Stimulated activated naive CD8-positive, alpha-beta T cell treated with anti-CD3 and anti-CD28 coated beads, Interleukin-15, amount 100 ng/mL, for 72 hours (primary cell): ENCODE results near the gene EEF1B2.
A peak's percentile ranks its signal among the peaks of the same experiment; 100 is the strongest.
"Not testable (repeated sequence)": the region's sequence is repeated elsewhere in the genome, so short reads cannot be mapped to it uniquely, and the experiment has no call there.

Experiments used
- ATAC-seq: fragments of 150-1000 bp; cut with Tn5 transposase; 2 replicates; pipeline ENCODE4 v1.10.0; 2021; ENCODE audit warnings: mild to moderate bottlenecking, moderate library complexity
- DNase-seq, 2 donors: peaks; one replicate each; pipeline ENCODE4 v3.0.0; 2021 to 2022
- H3K27ac Mint-ChIP-seq, 2 donors: one replicate each; pipeline ENCODE4 v1.8.0; 2022; ENCODE audit warnings: mild to moderate bottlenecking in 2 of 2, mixed read lengths in 2 of 2, moderate library complexity in 2 of 2
- H3K27me3 Mint-ChIP-seq: one replicate; pipeline ENCODE4 v1.8.0; 2022; ENCODE audit warnings: mixed read lengths
- H3K4me1 Mint-ChIP-seq: one replicate; pipeline ENCODE4 v1.8.0; 2022; ENCODE audit warnings: mild to moderate bottlenecking, mixed read lengths
- H3K4me3 Mint-ChIP-seq, 2 donors: one replicate each; pipeline ENCODE4 v1.8.0; 2022; ENCODE audit warnings: mild to moderate bottlenecking in 2 of 2, mixed read lengths in 2 of 2, moderate library complexity in 1 of 2
- H3K9me3 Mint-ChIP-seq, 2 donors: one replicate each; pipeline ENCODE4 v1.8.0; 2022; ENCODE audit warnings: mixed read lengths in 2 of 2

EEF1B2 gene

GRCh38 chr2:206158563-206159345, 941 bp upstream of the EEF1B2 start:
- H3K4me3 Mint-ChIP-seq: peak overlapping the region; percentile 92 to 99
- H3K27me3 Mint-ChIP-seq: no peaks in the 10 kb centered on the region
- H3K9me3 Mint-ChIP-seq: no peaks in the 10 kb centered on the region
- H3K27ac Mint-ChIP-seq: peak overlapping the region; percentile 99
- peaks cover 52% of the 10 kb centered on the region for H3K4me1 Mint-ChIP-seq
- ATAC-seq: peak; percentile 18
- no peak for DNase-seq

GRCh38 chr2:206160125-206160806, 571 bp downstream of the EEF1B2 start:
- no peak for DNase-seq
- Mint-ChIP-seq H3K4me1 (peaks cover 46% of the 10 kb centered on the region), H3K27me3 (no peaks in the 10 kb centered on the region), H3K4me3 (peak overlapping the region; percentile 92 to 99), H3K27ac (peak overlapping the region; percentile 99), H3K9me3 (no peaks in the 10 kb centered on the region)
- ATAC-seq: peak; percentile 73

GRCh38 chr2:206160807-206161179, 1.1 kb downstream of the EEF1B2 start:
- H3K4me1 Mint-ChIP-seq: peaks cover 46% of the 10 kb centered on the region
- H3K4me3 Mint-ChIP-seq: peak overlapping the region; percentile 92 to 99

GRCh38 chr2:206162401-206162800, 2.7 kb downstream of the EEF1B2 start:
- peak overlapping the region; percentile 41 to 92 for H3K4me3 Mint-ChIP-seq
- H3K9me3 Mint-ChIP-seq, ATAC-seq, DNase-seq, H3K27ac Mint-ChIP-seq, H3K27me3 Mint-ChIP-seq: not testable (repeated sequence)
- H3K4me1 Mint-ChIP-seq: peaks cover 39% of the 10 kb centered on the region

More at GRCh38 chr2:206160807-206161179, 1.1 kb downstream of the EEF1B2 start:
- no peak for ATAC-seq
- Mint-ChIP-seq H3K27me3 (no peaks in the 10 kb centered on the region), H3K27ac (peak overlapping the region; percentile 69 to 99), H3K9me3 (no peaks in the 10 kb centered on the region)
- DNase-seq: no peak

GRCh38 chr2:206163251-206163880, 3.7 kb downstream of the EEF1B2 start:
- ATAC-seq: no peak
- no peaks in the 10 kb centered on the region for H3K27me3 Mint-ChIP-seq
- peak overlapping the region; percentile 41 to 92 for H3K4me3 Mint-ChIP-seq
- DNase-seq: no peak
- H3K27ac Mint-ChIP-seq: peak overlapping the region in 1 of 2 donors; percentile 61
- peaks cover 33% of the 10 kb centered on the region for H3K4me1 Mint-ChIP-seq
- H3K9me3 Mint-ChIP-seq: no peaks in the 10 kb centered on the region

- H3K27ac Mint-ChIP-seq: no peak overlapping the region
- no peak for ATAC-seq
- no peaks in the 10 kb centered on the region for H3K9me3 Mint-ChIP-seq
- no peaks in the 10 kb centered on the region for H3K27me3 Mint-ChIP-seq
- no peak overlapping the region for H3K4me3 Mint-ChIP-seq
- DNase-seq: no peak
- peaks cover 31% of the 10 kb centered on the region for H3K4me1 Mint-ChIP-seq
These were observed 4.7 kb downstream of the EEF1B2 start for GRCh38 chr2:206164261-206164862.

GRCh38 chr2:206168230-206168629, 8.5 kb downstream of the EEF1B2 start:
- not testable (repeated sequence) for ATAC-seq, H3K4me1 Mint-ChIP-seq, H3K27me3 Mint-ChIP-seq, H3K9me3 Mint-ChIP-seq, H3K27ac Mint-ChIP-seq, DNase-seq, H3K4me3 Mint-ChIP-seq

- not testable (repeated sequence) for H3K4me3 Mint-ChIP-seq, H3K9me3 Mint-ChIP-seq, H3K4me1 Mint-ChIP-seq, ATAC-seq, DNase-seq, H3K27me3 Mint-ChIP-seq, H3K27ac Mint-ChIP-seq
These were observed 12.1 kb downstream of the EEF1B2 start for GRCh38 chr2:206171624-206172397.

- peaks cover 7% of the 10 kb centered on the region for H3K27me3 Mint-ChIP-seq
- H3K27ac Mint-ChIP-seq: no peak overlapping the region
- no peak overlapping the region for H3K4me3 Mint-ChIP-seq
- no peaks in the 10 kb centered on the region for H3K4me1 Mint-ChIP-seq
- no peaks in the 10 kb centered on the region for H3K9me3 Mint-ChIP-seq
- ATAC-seq: no peak
- no peak for DNase-seq
These were observed 13.5 kb downstream of the EEF1B2 start for GRCh38 chr2:206173147-206173546.

GRCh38 chr2:206176121-206176520, 16.4 kb downstream of the EEF1B2 start:
- peaks cover 7% of the 10 kb centered on the region for H3K27me3 Mint-ChIP-seq
- H3K4me1 Mint-ChIP-seq: no peaks in the 10 kb centered on the region
- no peak for ATAC-seq
- H3K27ac Mint-ChIP-seq: no peak overlapping the region
- no peaks in the 10 kb centered on the region for H3K9me3 Mint-ChIP-seq
- DNase-seq: no peak
- no peak overlapping the region for H3K4me3 Mint-ChIP-seq

GRCh38 chr2:206176901-206177300, 17.2 kb downstream of the EEF1B2 start:
- ATAC-seq: no peak
- Mint-ChIP-seq H3K9me3 (no peaks in the 10 kb centered on the region), H3K27me3 (peaks cover 7% of the 10 kb centered on the region)

GRCh38 chr2:206181526-206181925, 21.8 kb downstream of the EEF1B2 start:
- H3K4me3 Mint-ChIP-seq, H3K27me3 Mint-ChIP-seq, H3K4me1 Mint-ChIP-seq, H3K9me3 Mint-ChIP-seq, DNase-seq, ATAC-seq, H3K27ac Mint-ChIP-seq: not testable (repeated sequence)

More at GRCh38 chr2:206176901-206177300, 17.2 kb downstream of the EEF1B2 start:
- no peaks in the 10 kb centered on the region for H3K4me1 Mint-ChIP-seq
- no peak for DNase-seq
- no peak overlapping the region for H3K4me3 Mint-ChIP-seq
- no peak overlapping the region for H3K27ac Mint-ChIP-seq

GRCh38 chr2:206189691-206190090, 30.0 kb downstream of the EEF1B2 start:
- H3K27me3 Mint-ChIP-seq: peaks cover 19% of the 10 kb centered on the region
- H3K4me3 Mint-ChIP-seq: no peak overlapping the region
- H3K27ac Mint-ChIP-seq: no peak overlapping the region
- DNase-seq (no peak), ATAC-seq (no peak)
- H3K4me1 Mint-ChIP-seq: no peaks in the 10 kb centered on the region
- no peaks in the 10 kb centered on the region for H3K9me3 Mint-ChIP-seq

- Mint-ChIP-seq H3K27ac (no peak overlapping the region), H3K9me3 (no peaks in the 10 kb centered on the region), H3K4me3 (no peak overlapping the region), H3K27me3 (peaks cover 19% of the 10 kb centered on the region), H3K4me1 (no peaks in the 10 kb centered on the region)
- ATAC-seq (no peak), DNase-seq (no peak)
These were observed 30.4 kb downstream of the EEF1B2 start for GRCh38 chr2:206190111-206190510.

GRCh38 chr2:206190689-206191088, 31.0 kb downstream of the EEF1B2 start:
- H3K4me3 Mint-ChIP-seq: no peak overlapping the region
- H3K4me1 Mint-ChIP-seq: no peaks in the 10 kb centered on the region
- DNase-seq (no peak), ATAC-seq (no peak)
- peaks cover 19% of the 10 kb centered on the region for H3K27me3 Mint-ChIP-seq
- no peaks in the 10 kb centered on the region for H3K9me3 Mint-ChIP-seq
- no peak overlapping the region for H3K27ac Mint-ChIP-seq
